Ovary (tissue), 9 donors: ENCODE data around the gene NLGN1. TPM values are rescaled to one million over a fixed set of nuclear protein-coding genes. Genes with fewer than 3 reads are reported as not detected.

Source experiments
- DNase-seq, 5 donors: peaks; one replicate each; pipeline ENCODE4 v3.0.0-alpha.2; 2019 to 2020
- H3K27ac ChIP-seq, 2 donors: fragments of 200-600 bp; one replicate each; pipeline versions ENCODE4 v1.5.1 to v1.8.0; 2019 to 2022
- H3K27me3 ChIP-seq: fragments of 200-600 bp; one replicate; pipeline ENCODE4 v1.8.0; 2022
- H3K36me3 ChIP-seq: fragments of 200-600 bp; sonication (generic); one replicate; pipeline ENCODE4 v1.5.1; 2019
- H3K4me1 ChIP-seq: one replicate; pipeline ENCODE4 v1.8.1; 2013; ENCODE audit warnings: mild to moderate bottlenecking, moderate library complexity; ENCODE audit not compliant: insufficient read depth
- H3K4me3 ChIP-seq: fragments of 200-600 bp; sonication (generic); one replicate; pipeline ENCODE4 v1.5.1; 2017
- H3K9me3 ChIP-seq, 2 donors: fragments of 200-600 bp in 1 of 2; sonication (generic) in 1 of 2; one replicate each; pipeline versions ENCODE4 v1.5.1 to v1.8.1; 2013 to 2019; ENCODE audit warnings: mild to moderate bottlenecking in 1 of 2, moderate library complexity in 1 of 2
- EP300 ChIP-seq: sonication (generic); formaldehyde crosslinking; IDR thresholded peaks from one replicate; pipeline ENCODE4 v1.6.1; 2017; ENCODE audit warnings: antibody characterized with exemption
- POLR2A ChIP-seq: fragments of 450-650 bp; IDR thresholded peaks from one replicate; pipeline ENCODE4 v1.6.1; 2017; ENCODE audit warnings: antibody characterized with exemption, mild to moderate bottlenecking, moderate library complexity
- WGBS, 3 donors: extraction: QIAGEN DNeasy Blood & Tissue Kit in 1 of 3; methylation state at CpG; one replicate each; pipeline versions ENCODE4 v1.1.5 to v1.1.7; 2013 to 2017; 5-methylcytosine and 5-hydroxymethylcytosine counted together
- intact Hi-C, 4 donors: fragments of 100-400 bp; cut with DNase I; formaldehyde crosslinking; loops; one replicate each; pipeline versions ENCODE4 v1.11.0 to v1.15.1; 2022 to 2023
- polyA plus RNA-seq, 2 donors: library from polyadenylated mRNA; stranded (reverse); fragments of 200-250 nt in 1 of 2; fragments of 350-450 nt in 1 of 2; fragmentation: Illumina TruSeq in 1 of 2; extraction: RNeasy Lipid Tissue Mini Kit (QIAGEN cat#74804) in 1 of 2; gene quantifications; one replicate each; pipeline ENCODE4 v1.2.3, GENCODE V29; 2013 to 2014
- total RNA-seq, 7 donors: library from RNA; depleted of rRNA in 2 of 7; stranded (reverse); fragments of >200 nt in 2 of 7; fragmentation: NEBNext Ultra II Directional in 3 of 7; extraction: Animal tissue kit (Norgen Biotek cat#: 25700) in 3 of 7; gene quantifications; one replicate each; pipeline versions ENCODE4 v1.1.0 to v1.2.4, GENCODE V29; 2016 to 2023
- TF ChIP-seq, protein P1 (sequence below), 3 donors: fragments of 450-650 bp in 2 of 3; fragments of 200-600 bp in 1 of 3; IDR thresholded peaks; one replicate each; pipeline versions ENCODE4 v1.5.1 to v1.8.0; 2016 to 2022; ENCODE audit warnings: antibody characterized with exemption in 3 of 3, mild to moderate bottlenecking in 1 of 3
- donor health status: DM: no; HTN: no; CAD: no; lungs with moderate emphysema.
- donor health status: DM: no; HTN: no; CAD: no.
- donor health status: Bipolar disorder and iron deficiency.
- donor health status: DM: yes; HTN: yes; CAD: no.
- donor health status: DM: no; HTN: no; CAD: no.
- donor health status: DM: yes; HTN: yes; CAD: no.

Gene NLGN1
- total and polyA plus RNA-seq, 9 donors, result 1.2 to 7.7 (median 4.6) TPM

DNA sequence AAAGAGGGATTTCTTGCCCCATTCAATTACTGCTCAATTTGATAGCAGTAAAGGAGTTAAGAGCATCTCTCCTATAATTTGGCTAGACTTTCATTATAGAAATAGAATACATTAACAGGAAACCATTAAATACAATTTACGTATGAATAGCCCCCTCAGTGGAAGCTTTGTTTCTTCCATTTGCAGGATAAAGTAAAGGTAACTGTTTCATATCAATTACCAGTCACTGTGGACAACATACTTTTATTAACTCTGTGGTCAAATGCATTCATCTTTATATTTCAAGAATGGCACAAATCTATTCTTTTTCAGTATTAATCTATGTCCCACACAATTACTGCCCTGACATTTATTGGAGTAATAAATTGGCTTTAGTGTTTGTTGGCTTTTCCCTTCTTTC lies 613.4 kb downstream of the NLGN1 start:
- WGBS, 3 donors, result 86 to 96% (median 88%) methylated on average over 1 of the region's 1 CpG
- TF ChIP-seq, protein P1, sequence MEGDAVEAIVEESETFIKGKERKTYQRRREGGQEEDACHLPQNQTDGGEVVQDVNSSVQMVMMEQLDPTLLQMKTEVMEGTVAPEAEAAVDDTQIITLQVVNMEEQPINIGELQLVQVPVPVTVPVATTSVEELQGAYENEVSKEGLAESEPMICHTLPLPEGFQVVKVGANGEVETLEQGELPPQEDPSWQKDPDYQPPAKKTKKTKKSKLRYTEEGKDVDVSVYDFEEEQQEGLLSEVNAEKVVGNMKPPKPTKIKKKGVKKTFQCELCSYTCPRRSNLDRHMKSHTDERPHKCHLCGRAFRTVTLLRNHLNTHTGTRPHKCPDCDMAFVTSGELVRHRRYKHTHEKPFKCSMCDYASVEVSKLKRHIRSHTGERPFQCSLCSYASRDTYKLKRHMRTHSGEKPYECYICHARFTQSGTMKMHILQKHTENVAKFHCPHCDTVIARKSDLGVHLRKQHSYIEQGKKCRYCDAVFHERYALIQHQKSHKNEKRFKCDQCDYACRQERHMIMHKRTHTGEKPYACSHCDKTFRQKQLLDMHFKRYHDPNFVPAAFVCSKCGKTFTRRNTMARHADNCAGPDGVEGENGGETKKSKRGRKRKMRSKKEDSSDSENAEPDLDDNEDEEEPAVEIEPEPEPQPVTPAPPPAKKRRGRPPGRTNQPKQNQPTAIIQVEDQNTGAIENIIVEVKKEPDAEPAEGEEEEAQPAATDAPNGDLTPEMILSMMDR (IDR thresholded peaks at IDR 0.05), result no peak
- no peak for TF ChIP-seq EP300
- no peak for TF ChIP-seq POLR2A
- no peaks in the 10 kb centered on the region for H3K4me1 ChIP-seq

DNA sequence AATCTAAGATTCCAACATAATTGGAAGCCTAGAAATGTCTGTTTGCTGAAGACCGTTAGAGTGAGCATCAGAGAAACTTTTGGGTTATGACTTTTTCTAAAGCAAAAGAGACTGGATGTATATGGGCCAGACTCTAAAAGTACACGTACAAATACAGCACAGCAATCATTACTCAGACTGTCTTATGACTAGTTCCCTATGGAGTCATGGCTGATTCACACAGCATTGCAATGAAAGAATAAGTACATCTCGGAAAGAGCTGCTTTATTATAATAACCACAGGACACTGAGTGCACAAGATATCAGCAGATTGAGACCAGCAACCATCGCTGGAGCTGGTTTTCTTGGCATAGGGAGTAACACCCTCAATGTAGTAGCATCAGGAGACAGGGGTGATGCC lies 618.6 kb downstream of the NLGN1 start:
- Histone ChIP-seq H3K4me3 (no peak overlapping the region), H3K27me3 (no peaks in the 10 kb centered on the region), H3K36me3 (no peaks in the 10 kb centered on the region), H3K27ac (no peak overlapping the region), H3K4me1 (no peaks in the 10 kb centered on the region), H3K9me3 (no peaks in the 10 kb centered on the region)
- TF ChIP-seq EP300 (no peak), POLR2A (no peak)
- TF ChIP-seq, protein P1 (IDR thresholded peaks at IDR 0.05), result no peak
- DNase-seq, result no peak
- intact Hi-C loops, result no loop called here
- 79 to 94% (median 82%) methylated on average over 4 of the region's 4 CpGs for WGBS, 3 donors

More for the DNA sequence above, 613.4 kb downstream of the NLGN1 start:
- H3K9me3 ChIP-seq, result no peaks in the 10 kb centered on the region
- no peaks in the 10 kb centered on the region for H3K36me3 ChIP-seq
- no peak overlapping the region for H3K4me3 ChIP-seq
- DNase-seq, result no peak
- no peak overlapping the region for H3K27ac ChIP-seq
- intact Hi-C loops, result no loop called here
- H3K27me3 ChIP-seq, result no peaks in the 10 kb centered on the region

DNA sequence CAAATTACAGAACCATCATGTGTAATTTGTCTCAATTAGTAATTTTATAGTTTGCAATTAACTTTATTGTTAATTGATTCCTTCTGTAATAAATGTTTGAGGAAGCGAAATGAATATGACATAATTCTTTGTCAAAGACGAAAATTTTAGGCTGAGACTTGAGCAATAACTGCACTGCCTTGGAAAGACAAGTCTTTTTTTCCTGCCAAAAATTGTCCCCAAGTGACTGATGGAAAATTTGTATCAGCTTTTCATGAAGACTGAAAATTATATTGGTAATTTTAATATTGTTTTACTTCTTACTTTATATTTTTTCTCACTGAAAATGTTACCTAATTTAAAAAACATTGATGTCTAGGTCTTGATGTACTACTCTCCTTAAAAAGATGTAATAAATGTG lies 622.6 kb downstream of the NLGN1 start:
- H3K4me3 ChIP-seq, result no peak overlapping the region
- no peaks in the 10 kb centered on the region for H3K27me3 ChIP-seq
- no peaks in the 10 kb centered on the region for H3K4me1 ChIP-seq
- WGBS, 3 donors, result 81 to 91% (median 89%) methylated on average over 2 of the region's 2 CpGs
- H3K9me3 ChIP-seq, result no peaks in the 10 kb centered on the region
- no peak for TF ChIP-seq EP300
- TF ChIP-seq, protein P1 (IDR thresholded peaks at IDR 0.05), result no peak
- H3K27ac ChIP-seq, result no peak overlapping the region
- no peaks in the 10 kb centered on the region for H3K36me3 ChIP-seq
- DNase-seq, result no peak
- intact Hi-C loops, result no loop called here

DNA sequence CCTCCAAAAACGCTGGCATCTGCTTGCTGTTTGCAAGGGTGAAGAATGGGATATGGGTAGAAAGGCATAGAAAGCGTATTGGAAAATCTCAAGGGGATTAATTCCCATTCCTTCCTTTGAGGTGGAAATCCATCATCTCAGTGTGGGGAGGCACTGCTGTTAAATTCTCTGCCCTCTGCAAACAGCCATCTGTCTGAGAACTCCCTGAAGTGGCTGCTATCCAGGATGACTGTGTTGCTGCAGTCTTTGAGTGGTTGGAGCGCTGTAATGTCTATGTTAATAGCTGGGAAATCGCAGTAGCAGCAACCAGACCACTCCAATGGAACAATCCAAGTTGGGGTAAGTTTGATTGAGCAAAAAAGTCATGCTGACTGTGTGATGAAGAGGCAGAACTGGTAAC lies 625.9 kb downstream of the NLGN1 start:
- no peak for TF ChIP-seq EP300
- TF ChIP-seq, protein P1 (IDR thresholded peaks at IDR 0.05), result no peak
- TF ChIP-seq POLR2A, result no peak
- intact Hi-C loops, result no loop called here
- no peak for DNase-seq
- Histone ChIP-seq H3K27ac (no peak overlapping the region), H3K4me1 (no peaks in the 10 kb centered on the region), H3K4me3 (no peak overlapping the region), H3K9me3 (no peaks in the 10 kb centered on the region), H3K36me3 (no peaks in the 10 kb centered on the region), H3K27me3 (no peaks in the 10 kb centered on the region)
- WGBS, 3 donors, result 79 to 86% (median 82%) methylated on average over 4 of the region's 4 CpGs

DNA sequence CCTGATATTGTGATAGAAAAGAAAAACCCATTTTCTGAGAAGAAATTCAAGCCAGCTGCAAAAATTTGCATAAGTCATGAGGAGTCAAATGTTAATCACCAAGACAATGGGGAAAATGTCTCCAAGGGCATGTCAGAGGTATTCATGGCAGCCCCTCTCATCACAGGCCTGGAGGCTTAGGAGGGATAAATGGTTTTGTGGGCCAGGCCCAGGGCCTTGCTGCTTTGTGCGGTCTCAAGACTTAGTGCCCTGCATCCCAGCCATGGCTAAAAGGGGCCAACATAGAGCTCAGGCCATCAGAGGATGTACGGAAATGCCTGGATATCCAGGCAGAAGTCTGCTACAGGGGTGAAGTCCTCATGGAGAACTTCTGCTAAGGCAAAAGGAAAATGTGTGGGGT lies 631.1 kb downstream of the NLGN1 start:
- intact Hi-C loops, result no loop called here
- Histone ChIP-seq H3K4me1 (no peaks in the 10 kb centered on the region), H3K9me3 (no peaks in the 10 kb centered on the region), H3K36me3 (no peaks in the 10 kb centered on the region), H3K27me3 (no peaks in the 10 kb centered on the region), H3K27ac (no peak overlapping the region), H3K4me3 (no peak overlapping the region)
- DNase-seq, result no peak
- TF ChIP-seq, protein P1 (IDR thresholded peaks at IDR 0.05), result no peak
- TF ChIP-seq EP300 (no peak), POLR2A (no peak)
- 97 to 100% (median 98%) methylated on average over 2 of the region's 2 CpGs for WGBS, 3 donors
